WTC11 (cell line): ENCODE measurements around the gene FBRSL1. TPM values are rescaled to one million over a fixed set of nuclear protein-coding genes. Genes with fewer than 3 reads are reported as not detected.

Experiments
- ARID4B ChIP-seq: sonication (generic); formaldehyde crosslinking; IDR thresholded peaks from 2 replicates; pipeline ENCODE4 v1.8.0; 2023; ENCODE audit warnings: missing genetic modification reagents, mild to moderate bottlenecking, borderline replicate concordance
- CREM ChIP-seq: sonication (generic); formaldehyde crosslinking; IDR thresholded peaks from 2 replicates; pipeline ENCODE4 v1.8.1; 2022; ENCODE audit warnings: mild to moderate bottlenecking, missing genetic modification reagents, moderate library complexity
- CTCF ChIP-seq: fragments of 200-600 bp; IDR thresholded peaks from 2 replicates; pipeline ENCODE4 v1.8.0; 2022; ENCODE audit warnings: antibody characterized with exemption
- E2F1 ChIP-seq: sonication (generic); formaldehyde crosslinking; IDR thresholded peaks from 2 replicates; pipeline ENCODE4 v1.8.0; 2022; ENCODE audit warnings: mild to moderate bottlenecking, missing genetic modification reagents
- GABPB1 ChIP-seq: sonication (generic); formaldehyde crosslinking; IDR thresholded peaks from 2 replicates; pipeline ENCODE4 v1.8.1; 2023; ENCODE audit warnings: mild to moderate bottlenecking, missing genetic modification reagents
- JAZF1 ChIP-seq: fragments of 250-450 bp; sonication (Bioruptor Pico); IDR thresholded peaks from 2 replicates; pipeline ENCODE4 v1.9.0; 2021; ENCODE audit warnings: moderate library complexity, mild to moderate bottlenecking, inconsistent platforms
- NR1H2 ChIP-seq: sonication (generic); formaldehyde crosslinking; IDR thresholded peaks from 2 replicates; pipeline ENCODE4 v1.9.0; 2021; ENCODE audit warnings: mild to moderate bottlenecking, moderate library complexity, missing genetic modification reagents
- PRDM15 ChIP-seq: sonication (generic); formaldehyde crosslinking; IDR thresholded peaks from 2 replicates; pipeline ENCODE4 v1.8.0; 2022; ENCODE audit warnings: missing genetic modification reagents
- PREB ChIP-seq: sonication (generic); formaldehyde crosslinking; IDR thresholded peaks from 2 replicates; pipeline ENCODE4 v1.8.1; 2022; ENCODE audit warnings: mild to moderate bottlenecking, missing genetic modification reagents, moderate library complexity, borderline replicate concordance
- TEAD4 ChIP-seq: sonication (generic); formaldehyde crosslinking; IDR thresholded peaks from 2 replicates; pipeline ENCODE4 v1.8.0; 2022; ENCODE audit warnings: mild to moderate bottlenecking, missing genetic modification reagents
- TP53 ChIP-seq: sonication (generic); formaldehyde crosslinking; IDR thresholded peaks from 2 replicates; pipeline ENCODE4 v1.8.1; 2023; ENCODE audit warnings: mild to moderate bottlenecking, missing genetic modification reagents
- ZNF263 ChIP-seq: sonication (generic); formaldehyde crosslinking; IDR thresholded peaks from 2 replicates; pipeline ENCODE4 v1.8.1; 2022; ENCODE audit warnings: low read depth, mild to moderate bottlenecking, moderate library complexity, missing genetic modification reagents
- ZNF317 ChIP-seq: sonication (generic); formaldehyde crosslinking; IDR thresholded peaks from 2 replicates; pipeline ENCODE4 v1.8.1; 2023; ENCODE audit warnings: low read depth, mild to moderate bottlenecking, moderate library complexity, missing genetic modification reagents, borderline replicate concordance
- total RNA-seq: library from RNA; stranded (reverse); gene quantifications from 3 replicates; pipeline ENCODE4 v1.2.3, GENCODE V29; 2021

Gene FBRSL1
- total RNA-seq, 1 experiment from 2014 or later, result 129 TPM

GRCh38 chr12:132524405-132524804 is 34.5 kb downstream of the FBRSL1 start (continued):
- no peak for TF ChIP-seq GABPB1 (CRISPR knock-in tag)
- TF ChIP-seq ZNF317 (CRISPR knock-in tag), result no peak
- no peak for TF ChIP-seq CTCF
- no peak for TF ChIP-seq TP53 (CRISPR knock-in tag)
- TF ChIP-seq E2F1 (CRISPR knock-in tag), result no peak
- TF ChIP-seq JAZF1 (CRISPR knock-in tag), result no peak
- no peak for TF ChIP-seq PRDM15
- no peak for TF ChIP-seq ARID4B
- TF ChIP-seq CREM (CRISPR knock-in tag), result no peak
- TF ChIP-seq PREB, result no peak
- no peak for TF ChIP-seq NR1H2 (CRISPR knock-in tag)
- no peak for TF ChIP-seq ZNF263 (CRISPR knock-in tag)
- no peak for TF ChIP-seq TEAD4 (CRISPR knock-in tag)
